Uterus (tissue), 2 donors: ENCODE results near the gene PSEN2.

Source experiments
- POLR2A ChIP-seq, 2 donors: fragments of 450-650 bp; IDR thresholded peaks; one replicate each; pipeline ENCODE4 v1.6.1; 2016; ENCODE audit warnings: antibody characterized with exemption in 2 of 2, mild to moderate bottlenecking in 1 of 2, moderate library complexity in 1 of 2
- TF ChIP-seq, protein P1 (sequence below), 4 experiments: fragments of 200-600 bp in 2 of 4; fragments of 450-650 bp in 2 of 4; sonication (generic) in 2 of 4; IDR thresholded peaks; one replicate each; pipeline ENCODE4 v1.5.1; 2016 to 2019; ENCODE audit warnings: antibody characterized with exemption in 4 of 4, mild to moderate bottlenecking in 2 of 4, moderate library complexity in 1 of 4

DNA sequence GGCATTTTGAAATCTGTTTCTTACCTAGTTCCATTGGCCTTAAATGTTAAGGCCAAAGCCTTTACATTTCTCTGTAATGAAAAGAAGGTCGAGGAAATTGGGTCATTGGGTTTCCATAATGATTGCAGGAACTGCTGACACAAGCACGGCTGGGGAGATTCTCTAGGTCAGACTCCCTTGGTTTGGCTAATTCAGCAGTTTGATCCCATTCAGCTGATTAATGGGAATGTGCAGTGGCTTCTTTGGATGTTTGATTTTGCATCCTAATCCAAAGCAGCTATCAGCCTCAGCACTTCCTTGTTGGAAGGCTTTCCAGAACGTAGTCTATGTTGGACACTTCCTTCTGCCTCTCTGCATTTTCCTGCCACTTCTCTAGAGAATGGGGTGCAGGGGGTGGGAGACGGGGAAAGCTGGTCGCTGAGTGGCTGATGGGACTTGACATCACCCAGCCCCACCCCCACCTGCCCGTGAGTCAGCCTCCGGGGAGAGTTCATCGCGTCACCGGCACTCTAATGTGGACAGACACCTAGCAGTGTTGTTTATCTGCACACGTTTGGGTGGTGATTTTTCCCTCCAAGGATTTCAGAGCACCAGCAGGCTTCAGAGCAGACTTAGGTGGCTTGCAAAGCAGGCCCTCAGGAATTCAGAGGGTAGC, 5.4 kb downstream of the PSEN2 start:
- TF ChIP-seq, protein P1, sequence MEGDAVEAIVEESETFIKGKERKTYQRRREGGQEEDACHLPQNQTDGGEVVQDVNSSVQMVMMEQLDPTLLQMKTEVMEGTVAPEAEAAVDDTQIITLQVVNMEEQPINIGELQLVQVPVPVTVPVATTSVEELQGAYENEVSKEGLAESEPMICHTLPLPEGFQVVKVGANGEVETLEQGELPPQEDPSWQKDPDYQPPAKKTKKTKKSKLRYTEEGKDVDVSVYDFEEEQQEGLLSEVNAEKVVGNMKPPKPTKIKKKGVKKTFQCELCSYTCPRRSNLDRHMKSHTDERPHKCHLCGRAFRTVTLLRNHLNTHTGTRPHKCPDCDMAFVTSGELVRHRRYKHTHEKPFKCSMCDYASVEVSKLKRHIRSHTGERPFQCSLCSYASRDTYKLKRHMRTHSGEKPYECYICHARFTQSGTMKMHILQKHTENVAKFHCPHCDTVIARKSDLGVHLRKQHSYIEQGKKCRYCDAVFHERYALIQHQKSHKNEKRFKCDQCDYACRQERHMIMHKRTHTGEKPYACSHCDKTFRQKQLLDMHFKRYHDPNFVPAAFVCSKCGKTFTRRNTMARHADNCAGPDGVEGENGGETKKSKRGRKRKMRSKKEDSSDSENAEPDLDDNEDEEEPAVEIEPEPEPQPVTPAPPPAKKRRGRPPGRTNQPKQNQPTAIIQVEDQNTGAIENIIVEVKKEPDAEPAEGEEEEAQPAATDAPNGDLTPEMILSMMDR (IDR thresholded peaks at IDR 0.05), result no peak
- TF ChIP-seq POLR2A (IDR thresholded peaks at IDR 0.05), result no peak
